OCI-LY3 (cell line): ENCODE results near the gene PTDSS2.
A peak's percentile ranks its signal among the peaks of the same experiment; 100 is the strongest.

Experiments
- H2AFZ ChIP-seq: fragments of 200-600, 300-600 bp; shearing (Covaris generic); 2 replicates; pipeline ENCODE4 v1.6.0; 2014; ENCODE audit warnings: antibody characterized with exemption, low read depth, low read length
- H3K27ac ChIP-seq: fragments of 200-600, 300-600 bp; sonication (generic); 2 replicates; pipeline ENCODE4 v1.5.1; 2014; ENCODE audit warnings: mild to moderate bottlenecking, low read length, moderate library complexity, mixed read lengths
- H3K27me3 ChIP-seq: fragments of 200-600, 300-600 bp; sonication (generic); 2 replicates; pipeline ENCODE4 v1.6.1; 2014; ENCODE audit warnings: low read depth, low read length, mixed read lengths
- H3K36me3 ChIP-seq: fragments of 200-600, 300-600 bp; sonication (generic); replicated peaks from 2 replicates; pipeline ENCODE3; 2014; ENCODE audit warnings: low read depth, low read length, mixed read lengths
- H3K4me1 ChIP-seq: fragments of 300-600, 200-600 bp; sonication (generic); 2 replicates; pipeline ENCODE4 v1.6.1; 2014; ENCODE audit warnings: low read length, mixed read lengths
- H3K4me2 ChIP-seq: fragments of 200-600, 300-600 bp; sonication (generic); 2 replicates; pipeline ENCODE4 v1.6.1; 2014; ENCODE audit warnings: low read length, mixed read lengths
- H3K4me3 ChIP-seq: fragments of 300-600, 200-600 bp; sonication (generic); 2 replicates; pipeline ENCODE4 v1.5.1; 2014; ENCODE audit warnings: antibody characterized with exemption, mild to moderate bottlenecking, low read length, moderate library complexity
- H3K79me2 ChIP-seq: fragments of 300-600, 200-600 bp; shearing (Covaris generic); 2 replicates; pipeline ENCODE4 v1.6.1; 2014; ENCODE audit warnings: mild to moderate bottlenecking, low read length, mixed read lengths
- H3K9ac ChIP-seq: fragments of 300-600, 200-600 bp; shearing (Covaris generic); 2 replicates; pipeline ENCODE4 v1.6.0; 2014; ENCODE audit warnings: mild to moderate bottlenecking, low read length, moderate library complexity
- H3K9me3 ChIP-seq: fragments of 200-600, 300-600 bp; shearing (Covaris generic); 2 replicates; pipeline ENCODE4 v1.6.1; 2014; ENCODE audit warnings: low read length, mixed read lengths; ENCODE audit not compliant: insufficient read depth
- H4K20me1 ChIP-seq: fragments of 200-600, 300-600 bp; sonication (generic); 2 replicates; pipeline ENCODE4 v1.6.1; 2016; ENCODE audit warnings: low read length, mixed read lengths; ENCODE audit not compliant: insufficient read depth
- CTCF ChIP-seq: fragments of 200-600, 300-600 bp; sonication (generic); IDR thresholded peaks from 2 replicates; pipeline ENCODE4 v1.5.1; 2014; ENCODE audit warnings: antibody characterized with exemption, low read length, low read depth
- EZH2phosphoT487 ChIP-seq: fragments of 200-600 bp; shearing (Covaris generic); IDR thresholded peaks from 2 replicates; pipeline ENCODE4 v1.6.1; 2018; ENCODE audit warnings: antibody characterized with exemption, mixed run types, low read depth

Gene PTDSS2

GRCh38 chr11:536841-537621 is 87.0 kb downstream of the PTDSS2 start, which contains the start of gene LRRC56:
LRRC56 (plus strand) TSS chr11:537527; CDS start chr11:540685, 3,158 bp downstream.
- peaks cover 12% of the 10 kb centered on the region for H3K79me2 ChIP-seq
- H3K27me3 ChIP-seq: no peaks in the 10 kb centered on the region
- H3K9ac ChIP-seq: peak within 1 kb of the TSS; percentile 81
- TF ChIP-seq EZH2phosphoT487 (no peak), CTCF (no peak)
- no peaks in the 10 kb centered on the region for H3K36me3 ChIP-seq
- peak within 1 kb of the TSS; percentile 61; the same call in 1 of the 2 replicates for H2AFZ ChIP-seq
- H3K4me1 ChIP-seq: peaks cover 20% of the 10 kb centered on the region; the same call in 1 of the 2 replicates
- peaks cover 10% of the 10 kb centered on the region for H4K20me1 ChIP-seq
- peak within 1 kb of the TSS; percentile 81 for H3K27ac ChIP-seq
- peak within 1 kb of the TSS; percentile 92 for H3K4me2 ChIP-seq
- H3K4me3 ChIP-seq: peak within 1 kb of the TSS; percentile 87
- no peaks in the 10 kb centered on the region for H3K9me3 ChIP-seq

GRCh38 chr11:537622-538430 is 87.7 kb downstream of the PTDSS2 start:
- peak overlapping the region; percentile 87 for H3K4me3 ChIP-seq
- H3K4me1 ChIP-seq: peaks cover 20% of the 10 kb centered on the region; the same call in 1 of the 2 replicates
- H4K20me1 ChIP-seq: peaks cover 10% of the 10 kb centered on the region
- H3K27me3 ChIP-seq: no peaks in the 10 kb centered on the region
- H3K9me3 ChIP-seq: no peaks in the 10 kb centered on the region
- H2AFZ ChIP-seq: no peak overlapping the region
- H3K4me2 ChIP-seq: peak overlapping the region; percentile 92
- TF ChIP-seq CTCF (no peak), EZH2phosphoT487 (no peak)
- H3K36me3 ChIP-seq: no peaks in the 10 kb centered on the region
- 0 out of 2 replicates have a peak overlapping the region, but pooled peaks have one; percentile 10 for H3K27ac ChIP-seq
- H3K79me2 ChIP-seq: peaks cover 12% of the 10 kb centered on the region
- H3K9ac ChIP-seq: peak overlapping the region; percentile 62

- H4K20me1 ChIP-seq: peaks cover 10% of the 10 kb centered on the region
- peak overlapping the region; percentile 92; the same call in 1 of the 2 replicates for H3K4me2 ChIP-seq
- no peaks in the 10 kb centered on the region for H3K36me3 ChIP-seq
- H3K9me3 ChIP-seq: no peaks in the 10 kb centered on the region
- no peaks in the 10 kb centered on the region for H3K27me3 ChIP-seq
- H3K27ac ChIP-seq: no peak overlapping the region
- no peak for TF ChIP-seq EZH2phosphoT487
- H3K9ac ChIP-seq: no peak overlapping the region
- H3K4me1 ChIP-seq: peaks cover 20% of the 10 kb centered on the region; the same call in 1 of the 2 replicates
- H3K4me3 ChIP-seq: no peak overlapping the region
- H3K79me2 ChIP-seq: peaks cover 12% of the 10 kb centered on the region
- H2AFZ ChIP-seq: no peak overlapping the region
Measured at GRCh38 chr11:538431-539051, 88.5 kb downstream of the PTDSS2 start.

GRCh38 chr11:539971-540481 is 89.9 kb downstream of the PTDSS2 start:
- Histone ChIP-seq H3K36me3 (no peaks in the 10 kb centered on the region), H3K79me2 (no peaks in the 10 kb centered on the region), H3K27ac (no peak overlapping the region), H3K27me3 (no peaks in the 10 kb centered on the region), H3K9me3 (no peaks in the 10 kb centered on the region), H4K20me1 (no peaks in the 10 kb centered on the region), H3K9ac (no peak overlapping the region), H3K4me1 (peaks cover 14% of the 10 kb centered on the region; the same call in 1 of the 2 replicates), H2AFZ (no peak overlapping the region), H3K4me3 (no peak overlapping the region), H3K4me2 (no peak overlapping the region)
- TF ChIP-seq EZH2phosphoT487 (no peak), CTCF (no peak)
